K562 (cell line): ENCODE results near the gene STRA6.

Experiments used
- CTCF ChIP-seq, 3 experiments: IDR thresholded peaks in 2 of 3; conservative IDR thresholded peaks in 1 of 3; 2 replicates each; pipeline ENCODE4 v1.5.1; 2011 to 2012; ENCODE audit warnings: low read length in 3 of 3, mild to moderate bottlenecking in 3 of 3, control low read depth in 2 of 3, improper control_type of control experiment in 1 of 3, inconsistent platforms in 1 of 3, low read depth in 1 of 3, mixed read lengths in 1 of 3, moderate library complexity in 1 of 3; ENCODE audit not compliant: insufficient read depth in 2 of 3
- CUX1 ChIP-seq: fragments of 200-800 bp; sonication (Bioruptor generic); IDR thresholded peaks from 2 replicates; pipeline ENCODE4 v1.6.1; 2016; ENCODE audit warnings: missing genetic modification characterization, missing compliant biosample characterization
- ELF2 ChIP-seq: fragments of 250-450 bp; sonication (Bioruptor Pico); IDR thresholded peaks from 2 replicates; pipeline ENCODE4 v1.5.0; 2021; ENCODE audit warnings: mild to moderate bottlenecking
- KLF1 ChIP-seq: fragments of 450-650 bp; IDR thresholded peaks from 2 replicates; pipeline ENCODE4 v1.6.1; 2016; ENCODE audit warnings: missing genetic modification characterization, missing compliant biosample characterization
- MLLT1 ChIP-seq, 2 experiments: fragments of 450-650 bp; IDR thresholded peaks; 2 replicates each; pipeline ENCODE4 v1.6.1; 2016
- MTA3 ChIP-seq: fragments of 450-650 bp; formaldehyde crosslinking; IDR thresholded peaks from 2 replicates; pipeline ENCODE4 v1.6.1; 2017; ENCODE audit warnings: mild to moderate bottlenecking, borderline replicate concordance
- REST ChIP-seq, 2 experiments: fragments of 450-650 bp; formaldehyde crosslinking in 1 of 2; IDR thresholded peaks; 2 replicates each; pipeline versions ENCODE4 v1.4.0 to v1.6.1; 2014 to 2020; ENCODE audit warnings: mild to moderate bottlenecking in 2 of 2, borderline replicate concordance in 1 of 2, low read depth in 1 of 2
- ZNF23 ChIP-seq: fragments of 250-450 bp; sonication (Bioruptor Pico); IDR thresholded peaks from 2 replicates; pipeline ENCODE4 v1.4.0; 2020; ENCODE audit warnings: mild to moderate bottlenecking
- ZNF707 ChIP-seq: fragments of 250-450 bp; sonication (Bioruptor Pico); conservative IDR thresholded peaks from 2 replicates; pipeline ENCODE4 v1.8.0; 2022; ENCODE audit warnings: inconsistent platforms, mild to moderate bottlenecking, moderate library complexity

- TF ChIP-seq CTCF (IDR thresholded peaks at IDR 0.05 in 2 of 3, conservative IDR thresholded peaks at IDR 0.05 in 1 of 3; ENCODE audit: insufficient read depth in 2 of 3, low read depth in 1 of 3, low read length in 3 of 3) (no peak), MLLT1 (IDR thresholded peaks at IDR 0.05) (no peak), REST (IDR thresholded peaks at IDR 0.05; ENCODE audit: borderline replicate concordance) (no peak), REST (CRISPR knock-in tag; IDR thresholded peaks at IDR 0.05; ENCODE audit: low read depth) (no peak), CUX1 (CRISPR knock-in tag) (no peak), MTA3 (no peak), ZNF707 (CRISPR knock-in tag) (no peak), KLF1 (tag) (no peak), ZNF23 (CRISPR knock-in tag) (no peak), ELF2 (CRISPR knock-in tag) (no peak)
These were observed 7.0 kb upstream of the STRA6 start for GRCh38 chr15:74209560-74209958.
